PFSK-1 (cell line): Measurements from ENCODE around the gene HOXA3.

Experiments
- FOXP2 ChIP-seq: optimal IDR thresholded peaks from 2 replicates; pipeline ENCODE3; 2011; ENCODE audit warnings: borderline replicate concordance, control low read depth, inconsistent platforms; ENCODE audit not compliant: insufficient read depth; ENCODE audit errors: extremely low read length, extremely low read depth
- POLR2AphosphoS5 ChIP-seq: IDR thresholded peaks from 2 replicates; pipeline ENCODE4 v1.6.1; 2012; ENCODE audit warnings: low read depth, mild to moderate bottlenecking, control low read depth, low read length, moderate library complexity
- REST ChIP-seq, 2 experiments: IDR thresholded peaks; 2 replicates each; pipeline versions ENCODE4 v1.6.1 to v1.8.0; 2011 to 2012; ENCODE audit warnings: low read depth in 2 of 2, low read length in 2 of 2, control low read depth in 1 of 2, inconsistent platforms in 1 of 2, mild to moderate bottlenecking in 1 of 2, moderate library complexity in 1 of 2; ENCODE audit not compliant: insufficient read depth in 1 of 2
- SIN3A ChIP-seq: IDR thresholded peaks from 2 replicates; pipeline ENCODE4 v1.6.1; 2012; ENCODE audit warnings: mild to moderate bottlenecking, low read length, moderate library complexity, borderline replicate concordance; ENCODE audit not compliant: insufficient read depth
- TAF1 ChIP-seq: IDR thresholded peaks from 2 replicates; pipeline ENCODE4 v1.6.1; 2012; ENCODE audit warnings: low read length, control low read depth, borderline replicate concordance; ENCODE audit not compliant: insufficient read depth

The HOXA3 gene

DNA sequence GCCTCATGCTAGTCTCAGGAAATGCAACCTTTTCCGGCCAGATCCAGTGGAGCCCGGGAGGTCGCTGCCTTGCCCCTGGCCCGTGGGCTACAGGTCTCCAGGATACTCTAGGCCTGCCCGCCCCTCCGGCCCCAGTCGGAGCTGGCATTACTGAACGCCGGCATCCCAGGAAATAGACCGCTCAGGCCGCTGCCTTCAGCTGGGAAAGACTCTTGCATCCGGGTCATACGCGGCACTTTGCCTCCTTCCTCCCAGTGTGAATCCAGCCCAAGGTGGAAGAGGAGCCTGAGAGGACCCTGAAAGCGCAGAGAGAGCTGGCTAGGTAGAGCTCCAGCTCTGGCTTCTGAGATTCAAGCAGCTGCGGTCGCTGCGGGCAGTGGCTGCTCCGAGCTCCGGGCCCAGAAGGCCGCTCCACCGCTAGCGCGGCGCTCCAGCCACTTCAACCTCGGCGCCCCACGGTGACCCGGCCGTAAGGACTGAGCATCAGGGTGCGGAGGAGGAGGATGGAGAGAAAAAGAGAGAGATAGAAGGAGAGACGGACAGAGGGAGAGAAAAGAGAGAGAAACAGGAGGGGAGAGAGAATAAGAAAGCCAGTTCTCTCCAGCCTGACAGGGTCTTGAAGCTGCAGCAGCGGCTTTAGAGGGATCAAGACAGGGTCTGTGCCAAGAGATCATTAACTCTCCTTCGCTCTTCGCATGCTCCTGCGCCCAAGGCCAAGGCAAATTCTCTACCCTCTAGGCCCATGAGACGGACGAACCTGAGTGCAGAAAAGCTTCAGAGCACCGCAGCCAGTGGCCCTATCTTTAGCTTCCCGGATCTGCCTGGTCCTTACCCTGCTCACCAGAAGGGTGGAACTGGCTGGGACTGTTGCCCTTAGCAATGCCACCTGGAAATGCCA lies 23.5 kb upstream of the HOXA3 start:
- no peak for TF ChIP-seq SIN3A
- TF ChIP-seq REST (IDR thresholded peaks at IDR 0.05; ENCODE audit: insufficient read depth in 1 of 2, low read depth in 2 of 2, low read length in 2 of 2), result no peak
- no peak for TF ChIP-seq POLR2AphosphoS5
- TF ChIP-seq TAF1, result no peak
- no peak for TF ChIP-seq FOXP2

DNA sequence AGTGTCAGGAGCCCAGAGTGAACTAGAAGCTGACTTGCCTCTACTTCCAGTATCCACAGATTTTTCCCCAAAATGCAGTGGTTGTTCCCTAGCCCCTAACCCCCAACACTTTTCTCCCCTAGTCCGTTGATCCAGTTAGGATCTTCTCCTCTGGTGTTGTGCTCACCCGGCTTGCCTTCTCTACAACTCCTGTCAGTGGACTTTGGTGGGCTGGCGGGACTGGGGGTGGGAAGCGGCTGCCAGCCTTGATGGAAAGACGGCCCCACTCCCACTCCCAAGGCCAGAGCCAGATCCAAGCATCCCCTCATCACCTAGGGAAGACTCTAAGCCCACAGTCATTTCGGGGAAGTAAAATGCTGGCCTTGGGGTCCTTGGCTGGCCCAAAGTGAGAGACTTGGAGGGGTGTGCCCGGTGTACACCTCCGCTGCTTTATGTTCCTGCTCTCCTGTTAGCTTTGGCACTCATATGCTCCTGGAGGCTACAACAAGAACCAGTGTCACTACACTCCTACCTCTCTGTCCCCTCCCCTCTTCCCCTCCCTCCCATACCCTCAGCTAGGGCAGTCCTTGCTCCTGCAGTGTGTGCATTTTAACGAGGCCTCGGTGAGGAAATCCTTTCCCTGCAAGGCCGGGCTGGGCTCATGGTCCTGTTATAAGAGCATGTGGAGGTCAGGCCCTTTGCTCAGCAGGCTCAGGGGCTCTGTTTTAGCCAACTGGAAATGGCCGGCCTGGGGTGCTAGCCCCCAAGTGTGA lies 22.7 kb upstream of the HOXA3 start:
- TF ChIP-seq TAF1 (no peak), POLR2AphosphoS5 (no peak), SIN3A (no peak), REST (IDR thresholded peaks at IDR 0.05; ENCODE audit: insufficient read depth in 1 of 2, low read depth in 2 of 2, low read length in 2 of 2) (no peak), FOXP2 (no peak)

DNA sequence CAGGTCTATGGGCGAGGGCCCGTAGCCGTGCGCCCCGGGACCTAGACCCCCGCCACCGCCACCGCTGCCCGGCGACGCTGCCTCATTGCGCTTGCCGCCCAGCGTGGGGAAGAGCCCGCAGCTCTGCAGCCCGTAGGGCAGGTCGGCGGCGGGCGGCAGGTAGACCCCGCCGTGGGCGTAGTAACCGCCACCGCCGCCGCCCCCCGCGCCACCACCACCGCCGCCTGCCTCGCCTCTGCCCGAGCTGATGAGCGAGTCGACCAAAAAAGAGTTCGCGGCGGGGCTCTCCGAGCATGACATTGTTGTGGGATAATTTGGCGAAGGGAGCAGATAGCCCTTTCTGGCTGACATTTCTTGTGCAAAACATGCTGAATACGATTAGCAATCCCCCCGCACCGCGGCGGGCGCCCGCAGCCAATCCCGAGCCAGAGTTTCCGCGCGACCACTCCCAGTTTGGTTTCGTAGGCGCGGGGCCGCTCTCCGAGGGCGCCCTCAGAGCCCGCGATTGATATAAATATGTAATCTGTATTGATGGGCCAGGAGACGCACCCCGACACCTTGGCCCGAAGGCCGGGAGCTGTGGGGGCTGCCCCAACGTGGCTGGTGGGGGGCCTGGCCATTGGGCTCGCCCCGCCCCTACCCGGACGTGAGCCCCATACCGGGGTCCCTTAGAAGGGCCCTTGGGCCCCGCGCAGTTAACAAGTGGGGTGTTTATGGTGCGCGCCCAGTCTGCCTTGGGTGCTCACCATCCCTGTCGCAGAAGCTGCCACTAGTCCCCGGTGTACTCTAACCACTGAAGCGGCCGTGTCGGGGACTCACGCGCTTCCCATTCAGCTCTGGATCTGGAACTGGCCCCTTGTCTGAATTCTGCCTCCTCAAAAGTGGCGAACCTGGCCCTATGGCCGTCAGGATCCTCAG lies 21.8 kb upstream of the HOXA3 start, which contains the start of gene HOXA10:
TSS of gene HOXA10 (minus strand) at position 365 of the 918 bp plus-strand sequence. CDS start at position 351, 14 bp downstream.
- TF ChIP-seq SIN3A (no peak), FOXP2 (no peak), TAF1 (no peak), POLR2AphosphoS5 (no peak), REST (IDR thresholded peaks at IDR 0.05; ENCODE audit: insufficient read depth in 1 of 2, low read depth in 2 of 2, low read length in 2 of 2) (no peak)

DNA sequence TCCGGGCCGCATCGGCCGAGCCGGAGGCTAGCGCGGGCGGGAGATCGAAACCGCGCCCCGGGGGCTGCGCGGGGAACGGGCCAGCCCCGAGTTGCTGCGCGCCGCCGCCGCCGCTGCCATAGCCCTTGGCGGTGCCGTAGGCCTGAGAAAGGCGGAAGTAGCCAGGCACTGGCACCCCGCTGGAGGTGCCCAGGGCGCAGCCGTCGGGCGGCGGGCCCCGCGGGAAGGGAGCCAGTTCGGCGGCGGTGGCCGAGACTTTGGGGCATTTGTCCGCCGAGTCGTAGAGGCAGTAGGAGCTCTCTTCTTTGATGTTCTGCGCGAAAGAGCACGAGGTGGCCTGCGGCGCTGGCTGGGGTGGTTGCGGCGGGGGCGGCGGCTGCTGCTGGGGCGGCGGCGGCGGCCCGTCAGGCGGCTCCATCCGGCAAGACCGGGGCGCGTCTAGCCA lies 21.1 kb upstream of the HOXA3 start:
- TF ChIP-seq SIN3A (no peak), TAF1 (no peak), FOXP2 (no peak), REST (IDR thresholded peaks at IDR 0.05; ENCODE audit: insufficient read depth in 1 of 2, low read depth in 2 of 2, low read length in 2 of 2) (no peak), POLR2AphosphoS5 (no peak)
